HEK293T (cell line): ENCODE data around the gene MITF.

Experiments used
- BHLHE40 ChIP-seq: fragments of 450-650 bp; IDR thresholded peaks from 2 replicates; pipeline ENCODE4 v1.6.1; 2016; ENCODE audit warnings: mild to moderate bottlenecking, moderate library complexity, borderline replicate concordance
- FOXK2 ChIP-seq: fragments of 450-650 bp; IDR thresholded peaks from 2 replicates; pipeline ENCODE4 v1.6.1; 2016; ENCODE audit warnings: mild to moderate bottlenecking
- FOXM1 ChIP-seq: fragments of 450-650 bp; IDR thresholded peaks from 2 replicates; pipeline ENCODE4 v1.6.1; 2017; ENCODE audit warnings: mild to moderate bottlenecking, borderline replicate concordance
- SP1 ChIP-seq: fragments of 450-650 bp; IDR thresholded peaks from 2 replicates; pipeline ENCODE4 v1.6.1; 2017
- SUZ12 ChIP-seq: fragments of 450-650 bp; IDR thresholded peaks from 2 replicates; pipeline ENCODE4 v1.6.1; 2016; ENCODE audit warnings: mild to moderate bottlenecking
- TARDBP ChIP-seq: fragments of 450-650 bp; IDR thresholded peaks from 2 replicates; pipeline ENCODE4 v1.6.1; 2016

- no peak for TF ChIP-seq SP1
- TF ChIP-seq BHLHE40 = no peak
- TF ChIP-seq TARDBP = no peak
- no peak for TF ChIP-seq FOXM1
- no peak for TF ChIP-seq FOXK2
- TF ChIP-seq SUZ12 = no peak
These were observed 80.0 kb downstream of the MITF start for GRCh38 chr3:69819282-69819681.
